Endothelial cell of umbilical vein (primary cell): ENCODE data around the gene PTPRO. TPM values are rescaled to one million over a fixed set of nuclear protein-coding genes. Genes with fewer than 3 reads are reported as not detected.

ENCODE experiments used
- BruUV-seq: library from RNA; stranded (reverse); fragments of 400-500 nt; replicated peaks from 2 replicates; lab custom pipeline; 2021; lab: Mats Ljungman, UMichigan
- CTCF ChIA-PET: fragments of 300-600, 350-600 bp; sonication (Branson Sonifier 250); formaldehyde crosslinking; loops from one replicate; lab custom pipeline; 2021; ENCODE audit warnings: antibody characterized with exemption, inconsistent platforms; lab: Charles Lee
- POLR2A ChIA-PET: fragments of 300-600, 350-600 bp; sonication (Branson Sonifier 250); formaldehyde crosslinking; loops from one replicate; lab custom pipeline; 2021; ENCODE audit warnings: antibody characterized with exemption, inconsistent platforms; lab: Charles Lee
- DNase-seq: peaks from one replicate; pipeline ENCODE4 v3.0.0-alpha.2; 2011; ENCODE audit warnings: low read depth, low spot score
- FAIRE-seq: peaks from 2 replicates; lab custom pipeline; 2011; peaks lifted over from hg19 to GRCh38; lab: Jason Lieb, UNC
- H2AFZ ChIP-seq: 2 replicates; pipeline ENCODE4 v1.6.0; 2012; ENCODE audit warnings: low read depth, low read length, control low read depth, inconsistent platforms
- H3K27ac ChIP-seq: 2 replicates; pipeline ENCODE4 v1.5.1; 2011; ENCODE audit warnings: low read depth, mild to moderate bottlenecking, control low read depth, low read length, moderate library complexity; ENCODE audit not compliant: insufficient read depth
- H3K27me3 ChIP-seq, 2 experiments: 2 replicates each; pipeline versions ENCODE4 v1.6.0 to v1.6.1; 2011; ENCODE audit warnings: low read length in 2 of 2, mixed read lengths in 1 of 2; ENCODE audit not compliant: control insufficient read depth in 2 of 2, insufficient read depth in 2 of 2
- H3K36me3 ChIP-seq, 2 experiments: 2 replicates in 1 of 2; 3 replicates in 1 of 2; pipeline ENCODE4 v1.5.1; 2011; ENCODE audit warnings: low read length in 2 of 2, mild to moderate bottlenecking in 1 of 2, moderate library complexity in 1 of 2; ENCODE audit not compliant: control insufficient read depth in 2 of 2, insufficient read depth in 2 of 2; ENCODE audit errors: extremely low read depth in 1 of 2
- H3K4me1 ChIP-seq: 3 replicates; pipeline ENCODE4 v1.5.1; 2011; ENCODE audit warnings: mild to moderate bottlenecking, low read length; ENCODE audit not compliant: control insufficient read depth, insufficient read depth; ENCODE audit errors: extremely low read depth
- H3K4me2 ChIP-seq: 2 replicates; pipeline ENCODE4 v1.6.1; 2011; ENCODE audit warnings: low read length, control low read depth, mixed read lengths; ENCODE audit not compliant: insufficient read depth
- H3K4me3 ChIP-seq, 3 experiments: fragments of 200-600 bp in 1 of 3; sonication (generic), shearing (Covaris generic) in 1 of 3; replicated peaks in 1 of 3; 2 replicates each; pipeline ENCODE4 v1.5.1; 2011 to 2016; ENCODE audit warnings: control low read depth in 3 of 3, low read length in 3 of 3, mild to moderate bottlenecking in 2 of 3, inconsistent platforms in 1 of 3, low read depth in 1 of 3, moderate library complexity in 1 of 3; ENCODE audit not compliant: insufficient read depth in 1 of 3
- H3K79me2 ChIP-seq: 2 replicates; pipeline ENCODE4 v1.6.0; 2012; ENCODE audit warnings: low read length, inconsistent platforms; ENCODE audit not compliant: control insufficient read depth, insufficient read depth
- H3K9ac ChIP-seq: replicated peaks from 2 replicates; pipeline ENCODE3; 2011; ENCODE audit warnings: low read length, control low read depth; ENCODE audit not compliant: insufficient read depth; ENCODE audit errors: extremely low read depth
- H3K9me1 ChIP-seq: replicated peaks from 3 replicates; pipeline ENCODE4 v1.6.0; 2011; ENCODE audit warnings: mild to moderate bottlenecking, low read length; ENCODE audit not compliant: control insufficient read depth, insufficient read depth; ENCODE audit errors: extremely low read depth
- H3K9me3 ChIP-seq: replicated peaks from 2 replicates; pipeline ENCODE4 v1.5.1; 2012; ENCODE audit warnings: low read length, inconsistent platforms; ENCODE audit not compliant: control insufficient read depth, insufficient read depth
- H4K20me1 ChIP-seq: replicated peaks from 2 replicates; pipeline ENCODE3; 2011; ENCODE audit warnings: mild to moderate bottlenecking, low read length; ENCODE audit not compliant: control insufficient read depth, insufficient read depth; ENCODE audit errors: extremely low read depth
- CTCF ChIP-seq, 2 donors: IDR thresholded peaks; 1 replicate in 1 of 2; 2 replicates in 1 of 2; pipeline ENCODE4 v1.5.1; 2011; ENCODE audit warnings: low read length in 2 of 2, mild to moderate bottlenecking in 2 of 2, moderate library complexity in 2 of 2, control low read depth in 1 of 2, inconsistent platforms in 1 of 2, low read depth in 1 of 2; ENCODE audit not compliant: insufficient read depth in 1 of 2; ENCODE audit errors: extremely low read depth in 1 of 2
- EZH2 ChIP-seq: IDR thresholded peaks from 2 replicates; pipeline ENCODE4 v1.6.1; 2012; ENCODE audit warnings: borderline replicate concordance, low read depth, mild to moderate bottlenecking, moderate library complexity, low read length, inconsistent platforms; ENCODE audit not compliant: severe bottlenecking
- FOS ChIP-seq: IDR thresholded peaks from 2 replicates; pipeline ENCODE4 v1.6.1; 2011; ENCODE audit warnings: mild to moderate bottlenecking, low read length, moderate library complexity, borderline replicate concordance; ENCODE audit not compliant: insufficient read depth
- GATA2 ChIP-seq: IDR thresholded peaks from 2 replicates; pipeline ENCODE4 v1.7.0; 2011; ENCODE audit warnings: low read depth, mild to moderate bottlenecking, moderate library complexity, mixed read lengths, low read length; ENCODE audit not compliant: insufficient read length, insufficient read depth
- JUN ChIP-seq: IDR thresholded peaks from 2 replicates; pipeline ENCODE4 v1.6.1; 2011; ENCODE audit warnings: borderline replicate concordance, low read depth; ENCODE audit not compliant: insufficient read length, insufficient read depth
- MYC ChIP-seq: IDR thresholded peaks from one replicate; pipeline ENCODE4 v1.6.1; 2011; ENCODE audit warnings: mild to moderate bottlenecking, low read depth, low read length
- POLR2A ChIP-seq: IDR thresholded peaks from 2 replicates; pipeline ENCODE4 v1.6.1; 2012; ENCODE audit warnings: low read depth, mild to moderate bottlenecking, control low read depth, low read length
- POLR2AphosphoS5 ChIP-seq: IDR thresholded peaks from 2 replicates; pipeline ENCODE4 v1.6.1; 2012; ENCODE audit warnings: low read depth, mild to moderate bottlenecking, control low read depth, low read length, moderate library complexity; ENCODE audit not compliant: insufficient read depth
- dilution Hi-C: fragments of 300-500 bp; cut with MboI; formaldehyde crosslinking; loops from one replicate; pipeline ENCODE4 v1.15.0; 2019; ENCODE audit warnings: low sequenced_read_pairs; ENCODE audit not compliant: extremely low pct_ligation_motif_present
- intact Hi-C: fragments of 100-400 bp; cut with micrococcal nuclease; formaldehyde crosslinking; loops from one replicate; pipeline ENCODE4 v1.10.0; 2022
- polyA plus RNA-seq, 4 experiments: library from polyadenylated mRNA; depleted of rRNA in 3 of 4; stranded (reverse) in 3 of 4; unstranded in 1 of 4; fragments of >200 nt; gene quantifications; 2 replicates each; pipeline versions ENCODE4 v1.2.1 to v1.2.3, GENCODE V29; 2011 to 2012; ENCODE audit warnings: missing spikeins in 1 of 4
- total RNA-seq: library from RNA; stranded (reverse); gene quantifications from 2 replicates; pipeline ENCODE4 v1.2.3, GENCODE V29; 2021
- TF ChIP-seq, protein P1 (sequence below): IDR thresholded peaks from 2 replicates; pipeline ENCODE4 v1.6.1; 2011; ENCODE audit not compliant: insufficient read depth, insufficient read length

Gene PTPRO
- total and polyA plus RNA-seq, 2 donors (not counting 3 experiments of a cell fraction or from before 2014, with no cell fraction given), result not detected

GRCh38 chr12:15335959-15336358 lies 13.7 kb downstream of the PTPRO start:
- Histone ChIP-seq H2AFZ (no peak overlapping the region), H3K79me2 (no peaks in the 10 kb centered on the region), H3K4me3 (no peak overlapping the region), H3K4me2 (no peak overlapping the region), H3K27ac (no peak overlapping the region), H3K9me3 (no peaks in the 10 kb centered on the region), H3K36me3 (no peaks in the 10 kb centered on the region), H3K9me1 (no peaks in the 10 kb centered on the region), H4K20me1 (no peaks in the 10 kb centered on the region), H3K27me3 (peaks cover 0 to 2% of the 10 kb centered on the region in 2 experiments), H3K9ac (no peak overlapping the region), H3K4me1 (peaks cover 11% of the 10 kb centered on the region)
- FAIRE-seq, result no peak
- DNase-seq, result no peak
- POLR2A ChIA-PET, result no interaction called here
- CTCF ChIA-PET, result no interaction called here
- no TSS peak for BruUV-seq
- TF ChIP-seq CTCF (IDR thresholded peaks at IDR 0.05; ENCODE audit: extremely low read depth in 1 of 2, insufficient read depth in 1 of 2, low read depth in 1 of 2, low read length in 2 of 2), result no peak
- TF ChIP-seq FOS, result no peak
- TF ChIP-seq POLR2A, result no peak
- TF ChIP-seq MYC, result no peak
- no peak for TF ChIP-seq GATA2
- TF ChIP-seq POLR2AphosphoS5, result no peak
- no peak for TF ChIP-seq EZH2
- TF ChIP-seq, protein P1, sequence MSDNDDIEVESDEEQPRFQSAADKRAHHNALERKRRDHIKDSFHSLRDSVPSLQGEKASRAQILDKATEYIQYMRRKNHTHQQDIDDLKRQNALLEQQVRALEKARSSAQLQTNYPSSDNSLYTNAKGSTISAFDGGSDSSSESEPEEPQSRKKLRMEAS, result no peak
- no peak for TF ChIP-seq JUN
- dilution Hi-C loops, result no loop called here
- intact Hi-C loops, result no loop called here
